PFSK-1 (cell line): Measurements from ENCODE around the gene S100Z.

Experiments used
- POLR2AphosphoS5 ChIP-seq: IDR thresholded peaks from 2 replicates; pipeline ENCODE4 v1.6.1; 2012; ENCODE audit warnings: low read depth, mild to moderate bottlenecking, control low read depth, low read length, moderate library complexity
- TAF1 ChIP-seq: IDR thresholded peaks from 2 replicates; pipeline ENCODE4 v1.6.1; 2012; ENCODE audit warnings: low read length, control low read depth, borderline replicate concordance; ENCODE audit not compliant: insufficient read depth

- no peak for TF ChIP-seq POLR2AphosphoS5
- TF ChIP-seq TAF1 = no peak
Measured at GRCh38 chr5:76820526-76820890, 29.3 kb upstream of the S100Z start.
